Jurkat, Clone E6-1 (cell line): ENCODE data around the gene TXNDC8. TPM values are rescaled to one million over a fixed set of nuclear protein-coding genes. Genes with fewer than 3 reads are reported as not detected.
"Not testable (repeated sequence)": the region's sequence is repeated elsewhere in the genome, so short reads cannot be mapped to it uniquely, and the experiment has no call there.

Source experiments
- DNase-seq: peaks from one replicate; pipeline ENCODE4 v3.0.0-alpha.2; 2011; ENCODE audit warnings: low read depth, low spot score
- H3K4me3 ChIP-seq: 2 replicates; pipeline ENCODE4 v1.5.1; 2011; ENCODE audit warnings: mild to moderate bottlenecking, low read length, control low read depth, moderate library complexity
- polyA plus RNA-seq: library from polyadenylated mRNA; unstranded; fragments of >200 nt; gene quantifications from one replicate; pipeline ENCODE4 v1.2.1, GENCODE V29; 2012; ENCODE audit warnings: missing spikeins; ENCODE audit not compliant: insufficient read length, insufficient read depth

The TXNDC8 gene
- polyA plus RNA-seq, result not detected

GRCh38 chr9:110337727-110338126, at the start of gene TXNDC8:
Gene TXNDC8, minus strand, starts transcription at chr9:110337863.
- DNase-seq, result no peak
- H3K4me3 ChIP-seq, result no peak within 1 kb of the TSS

GRCh38 chr9:110383491-110383890, 45.8 kb upstream of the TXNDC8 start:
- DNase-seq, result no peak
- H3K4me3 ChIP-seq, result no peak overlapping the region

DNA sequence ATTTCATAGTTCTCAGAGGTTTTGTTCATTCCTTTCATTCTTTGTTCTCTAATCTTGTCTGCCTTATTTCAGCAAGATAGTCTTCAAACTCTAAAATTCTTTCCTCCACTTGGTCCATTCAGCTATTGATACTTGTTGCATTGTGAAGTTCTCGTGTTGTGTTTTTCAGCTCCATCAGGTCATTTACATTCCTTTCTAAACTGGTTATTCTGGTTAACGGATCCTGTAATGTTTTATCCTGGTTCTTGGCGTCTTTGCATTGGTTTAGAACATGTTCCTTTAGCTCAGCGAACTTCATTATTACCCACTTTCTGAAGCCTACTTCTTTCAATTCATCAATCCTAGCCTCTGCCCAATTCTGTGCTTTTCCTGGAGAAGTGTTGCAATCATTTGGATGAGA, 45.1 kb upstream of the TXNDC8 start:
- no peak for DNase-seq
- H3K4me3 ChIP-seq, result no peak overlapping the region

- no peak overlapping the region for H3K4me3 ChIP-seq
- no peak for DNase-seq
Observed at GRCh38 chr9:110371411-110372007, 33.8 kb upstream of the TXNDC8 start.

- no peak overlapping the region for H3K4me3 ChIP-seq
- no peak for DNase-seq
Observed at GRCh38 chr9:110370315-110370714, 32.7 kb upstream of the TXNDC8 start.

DNA sequence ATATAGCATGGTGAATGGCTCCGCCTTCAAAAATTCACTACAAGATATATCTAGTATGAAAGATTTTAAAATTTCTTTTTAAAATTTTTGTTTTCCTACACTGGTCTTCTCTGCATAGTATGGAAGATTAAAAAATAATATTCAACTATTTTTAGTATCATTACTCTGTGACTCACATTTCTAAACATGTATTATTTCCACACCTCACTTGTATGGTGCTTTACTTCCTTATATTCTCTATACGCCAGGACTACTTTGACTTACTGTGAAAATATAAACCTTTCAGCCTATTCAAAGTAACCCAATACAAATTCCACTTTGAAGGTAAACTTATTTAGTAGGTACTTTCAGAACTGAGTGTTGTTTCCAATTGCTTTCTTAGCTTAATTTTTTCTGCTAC, 26.8 kb upstream of the TXNDC8 start:
- DNase-seq, result no peak
- H3K4me3 ChIP-seq, result no peak overlapping the region

GRCh38 chr9:110358992-110359391, 21.3 kb upstream of the TXNDC8 start:
- not testable (repeated sequence) for DNase-seq, H3K4me3 ChIP-seq

GRCh38 chr9:110357505-110357904, 19.8 kb upstream of the TXNDC8 start:
- no peak overlapping the region for H3K4me3 ChIP-seq
- DNase-seq, result no peak

- H3K4me3 ChIP-seq, result no peak overlapping the region
- no peak for DNase-seq
Observed at GRCh38 chr9:110356639-110357395, 19.2 kb upstream of the TXNDC8 start.

DNA sequence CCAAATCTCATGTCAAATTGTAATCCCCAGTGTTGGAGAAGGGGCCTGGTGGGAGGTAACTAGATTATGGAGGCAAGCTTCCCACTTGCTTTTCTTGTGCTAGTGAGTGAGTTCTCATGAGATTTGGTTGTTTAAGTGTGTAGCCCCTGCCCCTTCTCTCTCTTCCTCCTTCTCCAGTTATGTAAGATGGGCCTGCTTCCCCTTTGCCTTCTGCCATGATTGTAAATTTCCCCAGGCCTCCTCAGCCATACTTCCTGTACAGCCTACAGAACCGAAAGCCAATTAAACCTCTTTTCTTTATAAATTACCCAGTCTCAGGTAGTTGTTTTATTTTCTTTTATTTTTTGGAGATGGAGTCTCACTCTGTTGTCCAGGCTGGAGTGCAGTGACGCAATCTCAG, 18.2 kb upstream of the TXNDC8 start:
- H3K4me3 ChIP-seq, result no peak overlapping the region
- DNase-seq, result no peak

GRCh38 chr9:110351009-110351467, 13.4 kb upstream of the TXNDC8 start:
- no peak overlapping the region for H3K4me3 ChIP-seq
- DNase-seq, result no peak

DNA sequence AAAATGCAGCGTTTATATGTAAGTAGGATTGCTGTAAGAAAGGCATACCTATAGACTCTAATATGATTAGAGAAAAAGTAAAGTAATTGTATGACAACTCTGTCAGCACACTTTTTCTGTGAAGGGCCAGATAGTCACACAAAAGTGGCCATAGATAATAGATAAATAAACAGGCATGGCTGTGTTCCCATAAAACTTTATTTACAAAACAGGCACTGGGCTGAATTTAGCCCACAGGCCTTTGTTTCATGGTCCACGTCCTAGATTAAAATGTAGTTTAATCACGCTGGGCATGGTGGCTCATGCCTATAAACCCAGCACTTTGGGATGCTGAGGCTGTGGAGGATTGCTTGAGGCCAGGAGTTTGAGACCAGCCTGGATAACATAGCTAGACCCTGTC, 8.7 kb upstream of the TXNDC8 start:
- no peak for DNase-seq
- no peak overlapping the region for H3K4me3 ChIP-seq

- no peak for DNase-seq
- no peak overlapping the region for H3K4me3 ChIP-seq
Observed at GRCh38 chr9:110344821-110345220, 7.2 kb upstream of the TXNDC8 start.

GRCh38 chr9:110343551-110343950, 5.9 kb upstream of the TXNDC8 start:
- no peak overlapping the region for H3K4me3 ChIP-seq
- DNase-seq, result no peak

GRCh38 chr9:110340306-110340705, 2.6 kb upstream of the TXNDC8 start:
- H3K4me3 ChIP-seq, result no peak overlapping the region
- DNase-seq, result no peak

DNA sequence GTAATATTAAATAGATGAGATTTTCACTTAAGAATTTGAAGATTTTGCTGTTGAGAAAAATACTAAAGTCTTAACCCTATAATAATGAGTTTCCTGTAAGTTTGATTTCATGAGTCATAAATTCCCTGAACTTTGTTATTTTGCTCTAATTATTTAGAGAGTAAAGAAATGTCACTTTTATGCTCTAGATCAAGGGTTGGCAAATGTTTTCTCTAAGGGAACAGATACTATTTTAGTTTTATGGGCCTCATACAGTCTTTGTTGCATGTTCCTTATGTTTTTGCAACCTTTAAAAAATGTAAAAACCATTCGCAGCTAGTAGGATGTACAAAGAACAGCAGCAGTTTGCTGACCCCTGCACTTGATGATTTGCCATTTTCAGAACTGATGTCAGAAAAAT, 480 bp upstream of the TXNDC8 start:
- no peak overlapping the region for H3K4me3 ChIP-seq
- no peak for DNase-seq

- no peak overlapping the region for H3K4me3 ChIP-seq
- no peak for DNase-seq
Observed at GRCh38 chr9:110336363-110336762, 1.3 kb downstream of the TXNDC8 start.

- no peak overlapping the region for H3K4me3 ChIP-seq
- DNase-seq, result no peak
Observed at GRCh38 chr9:110334871-110335270, 2.8 kb downstream of the TXNDC8 start.

DNA sequence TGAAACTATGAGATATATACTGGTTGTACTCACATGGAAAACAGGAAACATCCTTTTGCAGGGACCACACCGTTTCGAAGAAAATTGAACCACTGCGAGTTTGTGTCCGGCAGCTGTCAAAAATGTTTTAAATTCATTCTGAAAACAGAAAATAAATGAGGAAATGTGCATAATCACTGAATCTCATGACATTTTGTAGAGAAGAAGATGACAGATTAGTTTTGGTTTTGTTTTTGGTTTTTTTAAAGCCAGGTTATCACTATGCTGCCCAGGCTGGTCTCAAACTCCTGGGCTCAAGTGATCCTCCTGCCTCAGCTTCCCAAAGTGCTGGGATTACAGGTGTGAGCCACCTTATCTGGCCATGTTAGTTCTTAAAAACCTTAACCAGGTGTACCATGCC, 3.5 kb downstream of the TXNDC8 start:
- DNase-seq, result no peak
- H3K4me3 ChIP-seq, result no peak overlapping the region

DNA sequence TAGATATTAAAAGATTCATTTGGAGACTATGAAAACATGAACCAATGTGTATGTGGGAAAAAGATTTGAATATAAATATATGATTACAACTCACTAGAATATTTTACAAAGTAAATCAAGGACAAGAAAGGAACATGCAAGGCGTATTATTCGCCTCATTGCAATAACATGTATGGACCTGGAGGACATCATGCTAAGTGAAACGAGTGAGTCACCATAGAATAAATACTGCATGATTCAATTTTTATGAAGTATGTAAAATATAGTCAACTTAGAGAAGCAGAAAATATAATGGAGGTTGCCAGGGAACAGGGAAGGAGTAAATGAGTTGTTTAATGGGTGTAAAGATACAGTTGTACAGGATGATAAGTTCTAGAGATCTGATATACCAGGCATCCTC, 4.9 kb downstream of the TXNDC8 start:
- DNase-seq, result no peak

More for the DNA sequence above, 4.9 kb downstream of the TXNDC8 start:
- H3K4me3 ChIP-seq, result no peak overlapping the region
